HepG2 (cell line): ENCODE data around the gene SERPINB10. TPM values are rescaled to one million over a fixed set of nuclear protein-coding genes. Genes with fewer than 3 reads are reported as not detected.

Experiments
- CERS6 ChIP-seq: sonication (generic); formaldehyde crosslinking; IDR thresholded peaks from 2 replicates; pipeline ENCODE4 v1.5.0; 2020; ENCODE audit warnings: missing genetic modification reagents
- FOSL2 ChIP-seq: sonication (generic); formaldehyde crosslinking; IDR thresholded peaks from 2 replicates; pipeline ENCODE4 v1.4.0; 2020; ENCODE audit warnings: missing genetic modification reagents
- HNF1B ChIP-seq: sonication (generic); formaldehyde crosslinking; IDR thresholded peaks from 2 replicates; pipeline ENCODE4 v1.5.1; 2020; ENCODE audit warnings: mild to moderate bottlenecking, moderate library complexity, missing genetic modification reagents
- HNF4G ChIP-seq, 2 experiments: sonication (generic) in 1 of 2; formaldehyde crosslinking in 1 of 2; IDR thresholded peaks; 2 replicates each; pipeline versions ENCODE4 v1.4.0 to v1.6.1; 2011 to 2020; ENCODE audit warnings: borderline replicate concordance in 2 of 2, low read depth in 2 of 2, mild to moderate bottlenecking in 2 of 2, low read length in 1 of 2, missing genetic modification reagents in 1 of 2, moderate library complexity in 1 of 2
- HNRNPL ChIP-seq: fragments of 200-400 bp; formaldehyde crosslinking; IDR thresholded peaks from 2 replicates; pipeline ENCODE4 v1.6.1; 2017; ENCODE audit warnings: mild to moderate bottlenecking, low read depth, low read length
- KDM5B ChIP-seq: sonication (generic); formaldehyde crosslinking; IDR thresholded peaks from 2 replicates; pipeline ENCODE4 v1.4.0; 2020; ENCODE audit warnings: missing genetic modification reagents, mild to moderate bottlenecking, borderline replicate concordance
- NCOA1 ChIP-seq: sonication (generic); formaldehyde crosslinking; IDR thresholded peaks from 2 replicates; pipeline ENCODE4 v1.9.0; 2021; ENCODE audit warnings: missing genetic modification reagents
- NFE2L2 ChIP-seq: fragments of 150-350 bp; IDR thresholded peaks from 2 replicates; pipeline ENCODE4 v1.6.1; 2014; ENCODE audit warnings: low read length
- REXO4 ChIP-seq: sonication (generic); formaldehyde crosslinking; IDR thresholded peaks from 2 replicates; pipeline ENCODE4 v1.8.0; 2022; ENCODE audit warnings: missing genetic modification reagents, mild to moderate bottlenecking, borderline replicate concordance
- SMARCE1 ChIP-seq: fragments of 450-650 bp; IDR thresholded peaks from 2 replicates; pipeline ENCODE4 v1.6.1; 2017; ENCODE audit warnings: borderline replicate concordance
- ZBTB37 ChIP-seq: sonication (generic); formaldehyde crosslinking; IDR thresholded peaks from 2 replicates; pipeline ENCODE4 v1.4.0; 2020; ENCODE audit warnings: mild to moderate bottlenecking, missing genetic modification reagents
- ZBTB8A ChIP-seq: sonication (generic); formaldehyde crosslinking; IDR thresholded peaks from 2 replicates; pipeline ENCODE4 v1.4.0; 2020; ENCODE audit warnings: mild to moderate bottlenecking, low read depth, missing genetic modification reagents, borderline replicate concordance
- ZFP36L2 ChIP-seq: sonication (generic); formaldehyde crosslinking; IDR thresholded peaks from 2 replicates; pipeline ENCODE4 v1.4.0; 2020; ENCODE audit warnings: missing genetic modification reagents
- ZFP82 ChIP-seq: sonication (generic); formaldehyde crosslinking; IDR thresholded peaks from 2 replicates; pipeline ENCODE4 v1.5.1; 2020; ENCODE audit warnings: mild to moderate bottlenecking, missing genetic modification reagents, borderline replicate concordance
- ZNF18 ChIP-seq: sonication (generic); formaldehyde crosslinking; IDR thresholded peaks from 2 replicates; pipeline ENCODE4 v1.8.0; 2022; ENCODE audit warnings: mild to moderate bottlenecking, missing genetic modification reagents; ENCODE audit not compliant: insufficient replicate concordance
- ZNF30 ChIP-seq: sonication (generic); formaldehyde crosslinking; IDR thresholded peaks from 2 replicates; pipeline ENCODE4 v1.5.0; 2020; ENCODE audit warnings: mild to moderate bottlenecking, missing genetic modification reagents
- ZNF546 ChIP-seq: sonication (generic); formaldehyde crosslinking; conservative IDR thresholded peaks from 2 replicates; pipeline ENCODE4 v1.8.1; 2023; ENCODE audit warnings: mild to moderate bottlenecking, missing genetic modification reagents
- ZNF549 ChIP-seq: sonication (generic); formaldehyde crosslinking; IDR thresholded peaks from 2 replicates; pipeline ENCODE4 v1.5.0; 2020; ENCODE audit warnings: missing genetic modification reagents
- ZNF558 ChIP-seq: sonication (generic); formaldehyde crosslinking; IDR thresholded peaks from 2 replicates; pipeline ENCODE4 v1.9.0; 2022; ENCODE audit warnings: mild to moderate bottlenecking, missing genetic modification reagents, borderline replicate concordance
- ZNF629 ChIP-seq: sonication (generic); formaldehyde crosslinking; conservative IDR thresholded peaks from 2 replicates; pipeline ENCODE4 v1.5.0; 2020; ENCODE audit warnings: missing genetic modification reagents
- polyA plus RNA-seq, 8 experiments: library from polyadenylated mRNA; depleted of rRNA in 3 of 8; stranded (reverse) in 7 of 8; unstranded in 1 of 8; fragments of >200 nt; fragmentation: Illumina TruSeq in 4 of 8; extraction: Trizol in 4 of 8; gene quantifications; 2 replicates each; pipeline versions ENCODE4 v1.2.1 to v1.2.3, GENCODE V29; 2011 to 2016; ENCODE audit warnings: low read depth in 4 of 8, missing spikeins in 1 of 8, mixed read lengths in 1 of 8; ENCODE audit not compliant: insufficient read depth in 1 of 8
- total RNA-seq, 5 experiments: library from RNA; depleted of rRNA; stranded (reverse); fragments of >200 nt; fragmentation: Illumina TruSeq; extraction: Trizol; gene quantifications; 2 replicates each; pipeline ENCODE4 v1.2.3, GENCODE V29; 2016; ENCODE audit warnings: low read depth in 1 of 5
- TF ChIP-seq, protein P1 (sequence below): sonication (generic); formaldehyde crosslinking; IDR thresholded peaks from 2 replicates; pipeline ENCODE4 v1.5.0; 2020; ENCODE audit warnings: mild to moderate bottlenecking, missing genetic modification reagents, borderline replicate concordance

The SERPINB10 gene
- total and polyA plus RNA-seq, 2 of the 13 experiments (the other 11 are each of a cell fraction or from before 2014, with no cell fraction given) = not detected

DNA sequence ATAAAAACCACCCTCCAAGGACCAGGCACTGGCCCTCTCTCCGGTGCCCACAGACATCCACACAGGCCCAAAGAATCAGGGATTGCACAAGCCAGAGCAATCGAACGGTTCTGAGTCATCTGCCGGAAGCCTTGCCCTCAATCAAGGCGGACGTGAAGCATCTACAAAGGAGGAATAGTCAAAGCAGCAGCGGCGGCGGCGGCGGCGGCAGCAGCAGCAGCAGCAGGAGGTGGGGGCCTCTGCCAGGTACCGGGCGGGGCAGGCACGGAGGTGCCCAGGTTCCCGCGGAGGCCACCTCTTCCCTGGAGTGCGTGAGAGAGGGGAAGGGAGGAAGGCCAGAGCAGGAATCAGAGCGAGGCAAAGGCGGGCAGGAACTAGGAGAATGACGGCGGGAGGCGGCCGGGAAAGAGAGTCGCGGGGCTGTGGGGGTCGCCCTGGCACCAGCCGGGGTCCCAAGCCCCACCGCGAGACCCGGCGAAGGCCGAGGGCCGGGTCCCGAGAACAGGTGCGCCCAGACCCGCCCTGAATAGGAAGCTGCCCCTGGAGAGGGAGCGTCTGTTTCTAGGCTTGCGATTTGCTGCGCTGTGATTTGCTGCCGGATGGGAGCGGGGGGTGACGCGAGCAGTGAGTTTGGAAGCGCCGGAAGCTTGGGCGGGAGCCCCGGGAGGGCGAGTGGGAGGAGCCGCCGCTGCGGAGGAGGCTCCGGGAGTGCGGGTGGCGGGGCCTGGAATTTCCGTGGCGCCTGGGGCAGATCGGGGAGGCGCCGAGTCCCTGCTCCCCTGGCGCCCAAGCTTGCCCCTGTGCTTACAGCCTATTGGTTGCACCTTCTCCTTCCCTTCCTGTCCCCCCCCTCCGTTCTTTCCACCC is 62.4 kb downstream of the SERPINB10 start, which contains the start of gene SERPINB8 (continued):
- TF ChIP-seq HNF1B (CRISPR knock-in tag) (0 out of 2 replicates have a peak, but pooled peaks have one; percentile 39), ZBTB37 (CRISPR knock-in tag) (no peak), ZBTB8A (CRISPR knock-in tag) (no peak), REXO4 (CRISPR knock-in tag) (no peak), NCOA1 (CRISPR knock-in tag) (0 out of 2 replicates have a peak, but pooled peaks have one; percentile 21), HNRNPL (peak; percentile 63; the same call in 1 of the 2 replicates), ZNF30 (no peak), CERS6 (CRISPR knock-in tag) (no peak), ZFP82 (CRISPR knock-in tag) (no peak), SMARCE1 (no peak), KDM5B (CRISPR knock-in tag) (peak; percentile 59; the same call in 1 of the 2 replicates), ZFP36L2 (CRISPR knock-in tag) (no peak), ZNF546 (CRISPR knock-in tag) (no peak), ZNF558 (CRISPR knock-in tag) (peak; percentile 41; the same call in 1 of the 2 replicates), NFE2L2 (no peak), HNF4G (IDR thresholded peaks at IDR 0.05; ENCODE audit: borderline replicate concordance, low read depth, low read length) (no peak), HNF4G (CRISPR knock-in tag; IDR thresholded peaks at IDR 0.05; ENCODE audit: borderline replicate concordance, low read depth) (peak; percentile 22; the same call in 1 of the 2 replicates), FOSL2 (peak; percentile 98), ZNF629 (CRISPR knock-in tag) (no peak), ZNF18 (CRISPR knock-in tag) (no peak), ZNF549 (CRISPR knock-in tag) (no peak)
- TF ChIP-seq, protein P1, sequence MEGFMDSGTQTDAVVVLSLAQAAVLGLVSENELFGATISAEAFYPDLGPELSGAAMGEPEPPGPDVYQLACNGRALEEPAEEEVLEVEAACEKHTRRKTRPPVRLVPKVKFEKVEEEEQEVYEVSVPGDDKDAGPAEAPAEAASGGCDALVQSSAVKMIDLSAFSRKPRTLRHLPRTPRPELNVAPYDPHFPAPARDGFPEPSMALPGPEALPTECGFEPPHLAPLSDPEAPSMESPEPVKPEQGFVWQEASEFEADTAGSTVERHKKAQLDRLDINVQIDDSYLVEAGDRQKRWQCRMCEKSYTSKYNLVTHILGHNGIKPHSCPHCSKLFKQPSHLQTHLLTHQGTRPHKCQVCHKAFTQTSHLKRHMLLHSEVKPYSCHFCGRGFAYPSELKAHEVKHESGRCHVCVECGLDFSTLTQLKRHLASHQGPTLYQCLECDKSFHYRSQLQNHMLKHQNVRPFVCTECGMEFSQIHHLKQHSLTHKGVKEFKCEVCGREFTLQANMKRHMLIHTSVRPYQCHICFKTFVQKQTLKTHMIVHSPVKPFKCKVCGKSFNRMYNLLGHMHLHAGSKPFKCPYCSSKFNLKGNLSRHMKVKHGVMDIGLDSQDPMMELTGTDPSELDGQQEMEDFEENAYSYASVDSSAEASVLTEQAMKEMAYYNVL = no peak
